Neural cell (in vitro differentiated cells): ENCODE data around the gene EEF2K. TPM values are rescaled to one million over a fixed set of nuclear protein-coding genes. Genes with fewer than 3 reads are reported as not detected.

Source experiments
- H2AFZ ChIP-seq: fragments of 200-600, 300-800 bp; sonication (generic), shearing (Covaris generic); 2 replicates; pipeline ENCODE4 v1.6.0; 2014; ENCODE audit warnings: low read depth, mild to moderate bottlenecking, antibody characterized with exemption, low read length, moderate library complexity
- H3F3A ChIP-seq: fragments of 200-600 bp; shearing (Covaris generic); 2 replicates; pipeline ENCODE4 v1.6.1; 2016; ENCODE audit warnings: mild to moderate bottlenecking, moderate library complexity, mixed read lengths, antibody characterized with exemption, low read length; ENCODE audit not compliant: insufficient read depth, poor library complexity, severe bottlenecking
- H3K27ac ChIP-seq: fragments of 200-600, 300-800 bp; sonication (generic), shearing (Covaris generic); 2 replicates; pipeline ENCODE4 v1.5.1; 2014; ENCODE audit warnings: mild to moderate bottlenecking, low read length, moderate library complexity
- H3K27me3 ChIP-seq: fragments of 300-800, 200-600 bp; sonication (generic), shearing (Covaris generic); 2 replicates; pipeline ENCODE4 v1.6.0; 2014; ENCODE audit warnings: mild to moderate bottlenecking, low read depth, low read length, moderate library complexity; ENCODE audit not compliant: insufficient read depth
- H3K36me3 ChIP-seq: fragments of 300-800, 200-600 bp; sonication (generic), shearing (Covaris generic); 2 replicates; pipeline ENCODE4 v1.5.1; 2014; ENCODE audit warnings: mild to moderate bottlenecking, antibody characterized with exemption, low read length, moderate library complexity; ENCODE audit not compliant: insufficient read depth
- H3K4me2 ChIP-seq: fragments of 300-800, 200-600 bp; sonication (generic), shearing (Covaris generic); 2 replicates; pipeline ENCODE4 v1.6.0; 2014; ENCODE audit warnings: mild to moderate bottlenecking, low read length
- H3K4me3 ChIP-seq: fragments of 300-800, 200-600 bp; sonication (generic), shearing (Covaris generic); 2 replicates; pipeline ENCODE4 v1.5.1; 2014; ENCODE audit warnings: mild to moderate bottlenecking, low read length, moderate library complexity
- H3K79me2 ChIP-seq: fragments of 200-600 bp; shearing (Covaris generic); replicated peaks from 2 replicates; pipeline ENCODE4 v1.6.0; 2014; ENCODE audit warnings: mild to moderate bottlenecking, low read length, moderate library complexity; ENCODE audit not compliant: insufficient read depth
- H3K9ac ChIP-seq: fragments of 300-800, 200-600 bp; sonication (generic), shearing (Covaris generic); 2 replicates; pipeline ENCODE4 v1.6.1; 2016; ENCODE audit warnings: mild to moderate bottlenecking, low read length, mixed read lengths
- H3K9me2 ChIP-seq: fragments of 200-600 bp; shearing (Covaris generic); 2 replicates; pipeline ENCODE4 v1.6.1; 2016; ENCODE audit warnings: mild to moderate bottlenecking, low read length, mixed read lengths; ENCODE audit not compliant: insufficient read depth
- H3K9me3 ChIP-seq: fragments of 200-600, 300-800 bp; sonication (generic), shearing (Covaris generic); 2 replicates; pipeline ENCODE4 v1.6.1; 2016; ENCODE audit warnings: mild to moderate bottlenecking, mixed run types, low read length, moderate library complexity, mixed read lengths
- H4K20me1 ChIP-seq: fragments of 200-600 bp; shearing (Covaris generic); 2 replicates; pipeline ENCODE4 v1.6.1; 2016; ENCODE audit warnings: mild to moderate bottlenecking, mixed run types; ENCODE audit not compliant: insufficient read depth
- CTCF ChIP-seq: fragments of 450-650 bp; IDR thresholded peaks from 2 replicates; pipeline ENCODE4 v1.5.1; 2014; ENCODE audit warnings: antibody characterized with exemption, mild to moderate bottlenecking, moderate library complexity; ENCODE audit not compliant: poor library complexity, severe bottlenecking
- EP300 ChIP-seq: fragments of 450-650 bp; conservative IDR thresholded peaks from 2 replicates; pipeline ENCODE4 v1.6.1; 2014; ENCODE audit warnings: antibody characterized with exemption, mild to moderate bottlenecking, moderate library complexity; ENCODE audit not compliant: poor library complexity, severe bottlenecking
- EZH2 ChIP-seq: fragments of 200-600, 300-800 bp; shearing (Covaris generic), sonication (generic); IDR thresholded peaks from 2 replicates; pipeline ENCODE4 v1.6.1; 2014; ENCODE audit warnings: antibody characterized with exemption, low read length, borderline replicate concordance, mild to moderate bottlenecking; ENCODE audit not compliant: insufficient read depth, poor library complexity, severe bottlenecking
- MXI1 ChIP-seq: fragments of 450-650 bp; conservative IDR thresholded peaks from 2 replicates; pipeline ENCODE4 v1.6.1; 2014; ENCODE audit warnings: antibody characterized with exemption, mild to moderate bottlenecking; ENCODE audit not compliant: poor library complexity, severe bottlenecking
- POLR2AphosphoS5 ChIP-seq: IDR thresholded peaks from 2 replicates; pipeline ENCODE4 v1.6.1; 2012
- RAD21 ChIP-seq: fragments of 450-650 bp; conservative IDR thresholded peaks from 2 replicates; pipeline ENCODE4 v1.6.1; 2014; ENCODE audit warnings: antibody characterized with exemption, mild to moderate bottlenecking, moderate library complexity
- REST ChIP-seq: IDR thresholded peaks from 2 replicates; pipeline ENCODE4 v1.6.1; 2012; ENCODE audit warnings: borderline replicate concordance
- SMC3 ChIP-seq: fragments of 450-650 bp; conservative IDR thresholded peaks from 2 replicates; pipeline ENCODE4 v1.6.1; 2014; ENCODE audit warnings: antibody characterized with exemption, mild to moderate bottlenecking, moderate library complexity; ENCODE audit not compliant: poor library complexity
- TAF1 ChIP-seq: IDR thresholded peaks from 2 replicates; pipeline ENCODE4 v1.6.1; 2012; ENCODE audit warnings: low read depth
- polyA plus RNA-seq: library from polyadenylated mRNA; depleted of rRNA; stranded (reverse); fragments of >200 nt; gene quantifications from 2 replicates; pipeline ENCODE4 v1.2.3, GENCODE V29; 2014

Gene EEF2K
- polyA plus RNA-seq, 1 donor from 2014 or later, result 7.2 TPM

GRCh38 chr16:22220069-22220440 is 14.0 kb downstream of the EEF2K start:
- no peak overlapping the region for H2AFZ ChIP-seq
- no peaks in the 10 kb centered on the region for H3K9me3 ChIP-seq
- H3K36me3 ChIP-seq, result no peaks in the 10 kb centered on the region
- no peak overlapping the region for H3K9ac ChIP-seq
- H3K4me3 ChIP-seq, result no peak overlapping the region
- H4K20me1 ChIP-seq, result no peaks in the 10 kb centered on the region
- no peak overlapping the region for H3K27ac ChIP-seq
- H3K9me2 ChIP-seq, result no peaks in the 10 kb centered on the region
- no peaks in the 10 kb centered on the region for H3K27me3 ChIP-seq
- H3F3A ChIP-seq, result no peaks in the 10 kb centered on the region
- TF ChIP-seq POLR2AphosphoS5 (no peak), EZH2 (no peak), TAF1 (no peak), EP300 (no peak)
- H3K4me2 ChIP-seq, result no peak overlapping the region
- H3K79me2 ChIP-seq, result no peaks in the 10 kb centered on the region

GRCh38 chr16:22220714-22221113 is 14.6 kb downstream of the EEF2K start:
- no peaks in the 10 kb centered on the region for H3K9me3 ChIP-seq
- no peak overlapping the region for H3K27ac ChIP-seq
- no peak overlapping the region for H3K4me2 ChIP-seq
- no peaks in the 10 kb centered on the region for H3F3A ChIP-seq
- H4K20me1 ChIP-seq, result no peaks in the 10 kb centered on the region
- H3K79me2 ChIP-seq, result no peaks in the 10 kb centered on the region
- H3K9me2 ChIP-seq, result no peaks in the 10 kb centered on the region
- TF ChIP-seq RAD21 (no peak), EP300 (no peak), EZH2 (no peak), CTCF (no peak), TAF1 (no peak), REST (no peak), SMC3 (no peak), MXI1 (no peak), POLR2AphosphoS5 (no peak)
- H3K36me3 ChIP-seq, result no peaks in the 10 kb centered on the region
- H3K27me3 ChIP-seq, result no peaks in the 10 kb centered on the region
- no peak overlapping the region for H2AFZ ChIP-seq
- H3K4me3 ChIP-seq, result no peak overlapping the region
- no peak overlapping the region for H3K9ac ChIP-seq

GRCh38 chr16:22222006-22222405 is 15.9 kb downstream of the EEF2K start:
- H3K4me2 ChIP-seq, result no peak overlapping the region
- H3K4me3 ChIP-seq, result no peak overlapping the region
- H3K27ac ChIP-seq, result no peak overlapping the region
- no peaks in the 10 kb centered on the region for H3K9me3 ChIP-seq
- H3F3A ChIP-seq, result no peaks in the 10 kb centered on the region
- no peaks in the 10 kb centered on the region for H3K27me3 ChIP-seq
- H3K79me2 ChIP-seq, result no peaks in the 10 kb centered on the region
- no peaks in the 10 kb centered on the region for H4K20me1 ChIP-seq
- no peak overlapping the region for H3K9ac ChIP-seq
- no peak overlapping the region for H2AFZ ChIP-seq
- no peaks in the 10 kb centered on the region for H3K9me2 ChIP-seq
- H3K36me3 ChIP-seq, result no peaks in the 10 kb centered on the region
- no peak for TF ChIP-seq MXI1
- TF ChIP-seq POLR2AphosphoS5, result no peak
- TF ChIP-seq EP300, result no peak
- TF ChIP-seq REST, result no peak
- TF ChIP-seq CTCF, result no peak
- TF ChIP-seq SMC3, result no peak
- TF ChIP-seq TAF1, result no peak
- TF ChIP-seq RAD21, result no peak
- TF ChIP-seq EZH2, result no peak
